Activated naive CD4-positive, alpha-beta T cell treated with anti-CD3 and anti-CD28 coated beads for 36 hours (primary cell): ENCODE results near the gene ZNF81. TPM values are rescaled to one million over a fixed set of nuclear protein-coding genes. Genes with fewer than 3 reads are reported as not detected.
"Not testable (repeated sequence)": the region's sequence is repeated elsewhere in the genome, so short reads cannot be mapped to it uniquely, and the experiment has no call there.

Source experiments
- CTCF ChIA-PET: fragments of 350-600 bp; sonication (Branson Sonifier 250); formaldehyde crosslinking; loops from one replicate; lab custom pipeline; 2021; ENCODE audit warnings: antibody characterized with exemption; lab: Charles Lee
- DNase-seq: peaks from one replicate; pipeline ENCODE4 v3.0.0-alpha.2; 2020
- H3K27ac Mint-ChIP-seq: one replicate; pipeline ENCODE4 v1.8.0; 2021; ENCODE audit warnings: mild to moderate bottlenecking, mixed read lengths
- H3K27me3 Mint-ChIP-seq: one replicate; pipeline ENCODE4 v1.8.0; 2021; ENCODE audit warnings: low read depth, mixed read lengths
- H3K36me3 Mint-ChIP-seq: one replicate; pipeline ENCODE4 v1.8.0; 2021; ENCODE audit warnings: low read depth, mixed read lengths
- H3K4me1 Mint-ChIP-seq: one replicate; pipeline ENCODE4 v1.8.0; 2021; ENCODE audit warnings: low read depth, mixed read lengths
- H3K4me3 Mint-ChIP-seq: one replicate; pipeline ENCODE4 v1.8.0; 2021; ENCODE audit warnings: mild to moderate bottlenecking, moderate library complexity, mixed read lengths
- H3K9me3 Mint-ChIP-seq: one replicate; pipeline ENCODE4 v1.8.0; 2021; ENCODE audit warnings: mixed read lengths
- intact Hi-C: fragments of 100-400 bp; cut with micrococcal nuclease; formaldehyde crosslinking; loops from one replicate; pipeline ENCODE4 v1.15.1; 2023
- total RNA-seq, 2 experiments: library from RNA; stranded (reverse); gene quantifications; one replicate each; pipeline ENCODE4 v1.2.3, GENCODE V29; 2021

The ZNF81 gene
- total RNA-seq, 2 experiments from 2014 or later = 5.8 to 7.2 TPM

DNA sequence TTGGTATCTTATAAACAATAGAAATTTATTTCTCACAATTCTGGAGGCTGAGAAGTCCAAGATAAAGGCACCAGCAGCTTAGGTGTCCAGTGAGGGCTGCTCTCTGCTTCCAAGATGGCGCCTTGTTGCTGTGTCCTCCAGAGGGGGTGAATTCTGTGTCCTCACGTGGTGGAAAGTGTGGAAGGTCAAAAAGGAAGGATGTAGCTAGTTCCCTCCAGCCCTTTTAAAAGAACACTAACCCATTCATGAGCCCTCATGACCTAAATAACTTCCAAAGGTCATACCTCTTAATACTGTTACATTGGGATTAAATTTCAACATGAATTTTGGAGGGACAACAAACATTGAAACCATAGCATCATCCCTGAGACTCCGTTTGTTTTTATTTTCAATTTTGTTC is 48.8 kb downstream of the ZNF81 start:
- no peak for DNase-seq
- Mint-ChIP-seq H3K9me3 (no peaks in the 10 kb centered on the region), H3K36me3 (peaks cover 25% of the 10 kb centered on the region), H3K4me3 (no peak overlapping the region), H3K27me3 (no peaks in the 10 kb centered on the region), H3K27ac (no peak overlapping the region), H3K4me1 (no peaks in the 10 kb centered on the region)
- intact Hi-C loops = no loop called here
- CTCF ChIA-PET = no interaction called here

DNA sequence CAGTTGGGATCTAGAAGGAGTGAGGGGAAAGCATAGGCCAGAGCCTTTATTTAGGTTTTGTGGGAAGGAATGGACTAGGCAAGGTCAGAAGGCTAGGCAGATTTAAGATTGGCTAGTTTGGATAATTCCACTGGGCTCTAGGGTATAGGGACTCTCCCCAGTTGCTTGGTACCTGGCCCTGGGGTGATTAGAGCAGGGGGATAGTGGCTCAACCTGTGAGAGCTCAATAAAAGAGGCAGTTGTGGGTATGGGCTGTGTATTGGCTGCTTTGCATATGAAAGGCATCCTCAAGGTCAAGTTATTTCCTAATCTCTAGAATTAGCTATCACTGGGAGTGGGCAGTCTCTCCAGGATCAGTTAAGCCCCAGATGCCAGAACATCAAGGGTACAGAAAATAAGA is 61.3 kb downstream of the ZNF81 start:
- no peak overlapping the region for H3K27ac Mint-ChIP-seq
- no peaks in the 10 kb centered on the region for H3K9me3 Mint-ChIP-seq
- intact Hi-C loops = no loop called here
- peaks cover 33% of the 10 kb centered on the region for H3K36me3 Mint-ChIP-seq
- no peaks in the 10 kb centered on the region for H3K4me1 Mint-ChIP-seq
- CTCF ChIA-PET = no interaction called here
- no peak overlapping the region for H3K4me3 Mint-ChIP-seq
- no peaks in the 10 kb centered on the region for H3K27me3 Mint-ChIP-seq
- DNase-seq = no peak

DNA sequence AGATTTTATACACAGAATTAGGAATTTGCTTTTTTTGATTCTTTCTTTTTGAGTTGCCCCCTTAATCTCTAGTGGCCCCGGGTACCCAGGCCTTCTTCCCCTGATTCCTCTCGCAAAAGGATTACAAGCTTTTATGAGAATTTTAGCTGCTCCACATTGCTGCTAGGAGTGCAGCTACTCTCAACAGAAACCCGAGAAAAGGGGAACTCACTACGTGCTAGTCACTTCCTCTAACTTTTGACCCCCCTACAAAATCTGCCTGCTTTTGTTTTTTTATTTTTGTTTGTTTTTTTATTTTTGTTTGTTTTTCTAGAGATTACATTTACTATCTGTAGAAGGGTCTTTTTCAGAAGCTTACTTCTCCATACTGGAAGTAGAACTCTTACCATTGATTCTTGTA is 64.1 kb downstream of the ZNF81 start:
- intact Hi-C loops = no loop called here
- Mint-ChIP-seq H3K4me1 (no peaks in the 10 kb centered on the region), H3K27ac (no peak overlapping the region), H3K9me3 (no peaks in the 10 kb centered on the region), H3K4me3 (no peak overlapping the region), H3K27me3 (no peaks in the 10 kb centered on the region), H3K36me3 (peaks cover 18% of the 10 kb centered on the region)
- CTCF ChIA-PET = no interaction called here
- no peak for DNase-seq

- CTCF ChIA-PET = no interaction called here
- no peak for DNase-seq
- H3K9me3 Mint-ChIP-seq = no peaks in the 10 kb centered on the region
- H3K27ac Mint-ChIP-seq = no peak overlapping the region
- H3K4me1 Mint-ChIP-seq = no peaks in the 10 kb centered on the region
- no peaks in the 10 kb centered on the region for H3K27me3 Mint-ChIP-seq
- H3K4me3 Mint-ChIP-seq = no peak overlapping the region
- H3K36me3 Mint-ChIP-seq = peaks cover 13% of the 10 kb centered on the region
- intact Hi-C loops = no loop called here
These were observed 65.5 kb downstream of the ZNF81 start for GRCh38 chrX:47902161-47902560.

- H3K27ac Mint-ChIP-seq = no peak overlapping the region
- CTCF ChIA-PET = no interaction called here
- H3K9me3 Mint-ChIP-seq = peaks cover 28% of the 10 kb centered on the region
- H3K4me1 Mint-ChIP-seq = no peaks in the 10 kb centered on the region
- no peak overlapping the region for H3K4me3 Mint-ChIP-seq
- no peaks in the 10 kb centered on the region for H3K27me3 Mint-ChIP-seq
- intact Hi-C loops = no loop called here
- DNase-seq = no peak
- peaks cover 35% of the 10 kb centered on the region for H3K36me3 Mint-ChIP-seq
These were observed 79.3 kb downstream of the ZNF81 start for GRCh38 chrX:47915886-47916493.

DNA sequence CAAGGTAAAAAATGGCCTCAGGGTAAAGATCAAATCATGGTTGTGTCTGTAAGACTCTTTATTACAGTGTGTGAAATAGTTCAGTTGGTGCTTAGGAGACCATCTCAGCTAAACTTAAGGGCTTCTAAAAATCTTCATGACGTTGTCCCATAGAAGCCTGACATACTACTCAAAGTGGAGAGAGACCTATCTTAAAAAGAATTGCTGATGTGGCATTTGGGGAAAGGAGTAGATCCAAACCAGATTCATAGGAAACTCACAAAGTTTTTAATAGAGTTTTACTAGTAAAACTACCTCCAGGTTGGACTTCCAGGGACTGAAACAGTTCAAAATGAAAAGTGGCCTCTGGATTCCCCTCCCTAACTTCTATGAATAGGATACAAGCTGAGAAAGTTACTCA is 81.6 kb downstream of the ZNF81 start:
- Mint-ChIP-seq H3K4me3 (no peak overlapping the region), H3K9me3 (peaks cover 26% of the 10 kb centered on the region), H3K4me1 (no peaks in the 10 kb centered on the region), H3K27me3 (no peaks in the 10 kb centered on the region), H3K27ac (no peak overlapping the region), H3K36me3 (peaks cover 33% of the 10 kb centered on the region)
- no peak for DNase-seq
- CTCF ChIA-PET = no interaction called here
- intact Hi-C loops = no loop called here

GRCh38 chrX:47927212-47927611 is 90.5 kb downstream of the ZNF81 start:
- Mint-ChIP-seq H3K36me3 (no peaks in the 10 kb centered on the region), H3K27me3 (no peaks in the 10 kb centered on the region), H3K9me3 (no peaks in the 10 kb centered on the region), H3K4me1 (no peaks in the 10 kb centered on the region), H3K27ac (no peak overlapping the region), H3K4me3 (no peak overlapping the region)
- intact Hi-C loops = no loop called here
- DNase-seq = no peak
- CTCF ChIA-PET = no interaction called here

DNA sequence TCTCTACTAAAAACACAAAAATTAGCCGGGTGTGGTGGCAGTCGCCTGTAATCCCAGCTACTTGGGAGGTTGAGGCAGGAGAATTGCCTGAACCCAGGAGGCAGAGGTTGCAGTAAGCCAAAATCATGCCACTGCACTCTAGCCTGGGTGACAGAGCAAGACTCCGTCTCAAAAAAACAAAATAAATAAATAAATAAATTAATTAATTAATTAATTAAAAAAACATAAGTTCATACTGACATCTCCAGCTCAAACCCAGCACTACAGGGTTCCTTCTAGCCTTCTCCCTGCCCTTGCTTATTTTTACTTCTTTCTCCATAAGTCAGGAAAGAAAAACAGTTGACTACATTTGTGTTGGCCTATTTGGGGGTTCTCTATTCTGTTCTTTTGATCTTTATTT is 95.3 kb downstream of the ZNF81 start:
- H3K27ac Mint-ChIP-seq, H3K27me3 Mint-ChIP-seq, DNase-seq, CTCF ChIA-PET, H3K4me3 Mint-ChIP-seq, H3K4me1 Mint-ChIP-seq, H3K36me3 Mint-ChIP-seq, H3K9me3 Mint-ChIP-seq: not testable (repeated sequence)
- intact Hi-C loops = loop anchor here (10.0 kb wide), 1 partner anchor 97 kb away; the partner anchor contains the start of gene ZNF81

- Mint-ChIP-seq H3K36me3 (no peaks in the 10 kb centered on the region), H3K27ac (no peak overlapping the region), H3K9me3 (no peaks in the 10 kb centered on the region), H3K4me3 (no peak overlapping the region), H3K4me1 (peaks cover 3% of the 10 kb centered on the region), H3K27me3 (no peaks in the 10 kb centered on the region)
- CTCF ChIA-PET = interaction anchor here (0.5 kb wide), 1 partner anchor 691 kb away, joined by 3 read pairs; no protein-coding TSS in a partner anchor
- no peak for DNase-seq
- intact Hi-C loops = loop anchor here (10.0 kb wide), 1 partner anchor 99 kb away; the partner anchor contains the start of gene ZNF81
These were observed 97.2 kb downstream of the ZNF81 start for GRCh38 chrX:47933946-47934345.

GRCh38 chrX:47936224-47936939 is 99.7 kb downstream of the ZNF81 start:
- Mint-ChIP-seq H3K4me1 (peaks cover 3% of the 10 kb centered on the region), H3K27me3 (no peaks in the 10 kb centered on the region), H3K27ac (no peak overlapping the region), H3K4me3 (peak overlapping the region; percentile 73), H3K36me3 (no peaks in the 10 kb centered on the region), H3K9me3 (no peaks in the 10 kb centered on the region)
- intact Hi-C loops = loop anchor here (10.0 kb wide), 1 partner anchor 102 kb away; the partner anchor contains the start of gene ZNF81
- DNase-seq = peak; percentile 55
- CTCF ChIA-PET = interaction anchor here (0.5 kb wide), 1 partner anchor 76 kb away, joined by 4 read pairs; no protein-coding TSS in a partner anchor

DNA sequence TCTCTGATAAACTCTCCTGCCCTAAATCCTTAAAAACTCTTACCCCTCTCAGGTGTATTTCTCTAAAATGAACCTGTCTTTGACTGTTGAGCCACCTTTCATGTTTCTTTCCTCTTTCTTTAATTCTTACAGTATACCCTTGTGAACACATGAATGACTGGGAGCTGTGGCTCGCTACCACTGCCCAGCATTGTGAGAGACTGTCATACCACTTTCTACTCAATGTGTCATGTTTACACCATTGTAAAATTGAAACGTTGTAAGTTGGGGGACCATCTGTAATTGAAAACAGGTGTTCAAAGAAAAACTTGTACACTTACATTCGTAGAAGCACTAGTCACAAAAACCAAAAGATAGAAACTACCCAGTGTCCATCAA is 100.2 kb downstream of the ZNF81 start:
- Mint-ChIP-seq H3K9me3 (no peaks in the 10 kb centered on the region), H3K4me1 (peaks cover 3% of the 10 kb centered on the region), H3K36me3 (no peaks in the 10 kb centered on the region), H3K4me3 (peak overlapping the region; percentile 73), H3K27me3 (no peaks in the 10 kb centered on the region), H3K27ac (no peak overlapping the region)
- no peak for DNase-seq
- intact Hi-C loops = loop anchor here (10.0 kb wide), 1 partner anchor 102 kb away; the partner anchor contains the start of gene ZNF81
- CTCF ChIA-PET = no interaction called here

DNA sequence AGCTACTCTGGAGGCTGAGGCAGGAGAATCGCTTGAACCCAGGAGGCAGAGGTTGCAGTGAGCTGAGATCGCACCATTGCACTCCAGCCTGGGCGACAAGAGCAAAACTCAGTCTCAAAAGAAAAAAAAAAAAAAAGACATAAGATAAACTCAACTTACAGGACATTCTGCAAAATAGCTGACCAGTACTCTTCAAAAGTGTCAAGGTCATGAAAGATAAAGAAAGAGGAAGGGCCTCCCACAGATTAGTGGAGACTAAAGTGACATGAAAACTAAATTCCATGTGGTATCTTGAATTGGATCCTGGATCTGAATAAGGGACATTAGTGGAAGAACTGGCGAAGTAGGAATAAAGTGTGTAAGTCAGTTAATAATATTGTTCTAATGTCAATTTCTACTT is 103.7 kb downstream of the ZNF81 start:
- Mint-ChIP-seq H3K27ac (no peak overlapping the region), H3K4me3 (no peak overlapping the region), H3K27me3 (no peaks in the 10 kb centered on the region), H3K36me3 (peaks cover 2% of the 10 kb centered on the region), H3K9me3 (peaks cover 4% of the 10 kb centered on the region), H3K4me1 (peaks cover 3% of the 10 kb centered on the region)
- CTCF ChIA-PET = no interaction called here
- intact Hi-C loops = no loop called here
- DNase-seq = no peak

DNA sequence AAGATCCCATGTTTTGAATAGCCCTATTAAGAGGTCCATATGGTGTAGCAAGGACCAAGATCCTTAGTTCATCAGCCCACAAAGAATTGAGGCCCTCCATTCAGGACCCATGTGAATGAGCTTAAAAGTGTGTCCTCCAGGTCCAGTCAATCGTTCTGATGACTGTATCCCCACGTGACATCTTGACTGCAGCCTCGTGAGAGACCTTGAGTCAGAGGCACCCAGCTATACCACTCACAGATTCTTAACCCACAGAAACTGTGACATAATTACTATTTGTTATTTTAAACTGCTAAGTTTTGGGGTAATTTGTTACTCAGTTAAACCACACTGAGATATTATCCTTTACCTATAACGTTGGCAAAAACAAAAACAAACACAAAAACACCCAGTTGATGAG is 104.7 kb downstream of the ZNF81 start:
- peaks cover 4% of the 10 kb centered on the region for H3K9me3 Mint-ChIP-seq
- H3K27ac Mint-ChIP-seq = no peak overlapping the region
- H3K27me3 Mint-ChIP-seq = no peaks in the 10 kb centered on the region
- CTCF ChIA-PET = no interaction called here
- H3K36me3 Mint-ChIP-seq = peaks cover 2% of the 10 kb centered on the region
- peaks cover under 1% of the 10 kb centered on the region for H3K4me1 Mint-ChIP-seq
- no peak overlapping the region for H3K4me3 Mint-ChIP-seq
- DNase-seq = no peak
- intact Hi-C loops = no loop called here
